ENCODE data around the gene CELF4. TPM values are rescaled to one million over a fixed set of nuclear protein-coding genes. Genes with fewer than 3 reads are reported as not detected.

Gene CELF4
- total RNA-seq, 3 donors from 2014 or later (not counting 1 experiment from before 2014, with no cell fraction given), result not detected

DNA sequence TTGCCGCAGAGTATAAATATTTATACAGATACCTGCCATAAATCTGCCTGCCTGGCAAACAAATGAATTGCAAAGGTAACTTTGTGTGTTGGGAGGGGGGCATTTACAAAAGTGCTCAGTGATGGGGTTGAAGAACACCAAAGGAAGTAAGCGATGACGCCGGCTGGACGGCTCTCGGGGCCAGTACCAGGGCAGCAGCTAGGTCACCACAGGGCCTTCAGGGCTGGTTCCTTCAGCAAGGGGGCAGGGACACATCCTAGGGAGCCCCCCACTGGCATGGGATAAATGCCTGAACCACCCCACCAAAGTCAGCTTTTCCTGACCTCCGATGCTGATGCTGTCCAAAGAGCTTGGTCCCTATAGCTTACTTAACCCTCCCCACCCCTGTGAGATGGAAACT is 190.4 kb downstream of the CELF4 start:
- Mint-ChIP-seq H3K4me3 (no peak overlapping the region), H3K27ac (no peak overlapping the region), H3K4me1 (no peaks in the 10 kb centered on the region), H3K36me3 (no peaks in the 10 kb centered on the region), H3K9me3 (no peaks in the 10 kb centered on the region), H3K27me3 (ENCODE audit: low read depth in 2 of 2) (peaks cover 0 to 4% of the 10 kb centered on the region in 2 donors)
- H3K4me3 ChIP-seq (ENCODE audit: low read length), result no peak overlapping the region
- 82% methylated on average over 7 of the region's 7 CpGs for WGBS (ENCODE audit: insufficient coverage)
- H3K9me3 ChIP-seq (ENCODE audit: control insufficient read depth, insufficient read depth, low read length), result no peaks in the 10 kb centered on the region
- TF ChIP-seq, protein P1, sequence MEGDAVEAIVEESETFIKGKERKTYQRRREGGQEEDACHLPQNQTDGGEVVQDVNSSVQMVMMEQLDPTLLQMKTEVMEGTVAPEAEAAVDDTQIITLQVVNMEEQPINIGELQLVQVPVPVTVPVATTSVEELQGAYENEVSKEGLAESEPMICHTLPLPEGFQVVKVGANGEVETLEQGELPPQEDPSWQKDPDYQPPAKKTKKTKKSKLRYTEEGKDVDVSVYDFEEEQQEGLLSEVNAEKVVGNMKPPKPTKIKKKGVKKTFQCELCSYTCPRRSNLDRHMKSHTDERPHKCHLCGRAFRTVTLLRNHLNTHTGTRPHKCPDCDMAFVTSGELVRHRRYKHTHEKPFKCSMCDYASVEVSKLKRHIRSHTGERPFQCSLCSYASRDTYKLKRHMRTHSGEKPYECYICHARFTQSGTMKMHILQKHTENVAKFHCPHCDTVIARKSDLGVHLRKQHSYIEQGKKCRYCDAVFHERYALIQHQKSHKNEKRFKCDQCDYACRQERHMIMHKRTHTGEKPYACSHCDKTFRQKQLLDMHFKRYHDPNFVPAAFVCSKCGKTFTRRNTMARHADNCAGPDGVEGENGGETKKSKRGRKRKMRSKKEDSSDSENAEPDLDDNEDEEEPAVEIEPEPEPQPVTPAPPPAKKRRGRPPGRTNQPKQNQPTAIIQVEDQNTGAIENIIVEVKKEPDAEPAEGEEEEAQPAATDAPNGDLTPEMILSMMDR (IDR thresholded peaks at IDR 0.05), result no peak
- ATAC-seq, result no peak
- H3K27me3 ChIP-seq (ENCODE audit: control insufficient read depth, insufficient read depth, low read length), result no peaks in the 10 kb centered on the region
- no peak for DNase-seq
- H3K4me1 ChIP-seq (ENCODE audit: control insufficient read depth, insufficient read depth, low read length), result no peaks in the 10 kb centered on the region
- intact Hi-C loops (cut with micrococcal nuclease), result no loop called here
- H3K27ac ChIP-seq (ENCODE audit: low read length), result no peak overlapping the region
- H3K36me3 ChIP-seq (ENCODE audit: control insufficient read depth, insufficient read depth, low read length), result no peaks in the 10 kb centered on the region

DNA sequence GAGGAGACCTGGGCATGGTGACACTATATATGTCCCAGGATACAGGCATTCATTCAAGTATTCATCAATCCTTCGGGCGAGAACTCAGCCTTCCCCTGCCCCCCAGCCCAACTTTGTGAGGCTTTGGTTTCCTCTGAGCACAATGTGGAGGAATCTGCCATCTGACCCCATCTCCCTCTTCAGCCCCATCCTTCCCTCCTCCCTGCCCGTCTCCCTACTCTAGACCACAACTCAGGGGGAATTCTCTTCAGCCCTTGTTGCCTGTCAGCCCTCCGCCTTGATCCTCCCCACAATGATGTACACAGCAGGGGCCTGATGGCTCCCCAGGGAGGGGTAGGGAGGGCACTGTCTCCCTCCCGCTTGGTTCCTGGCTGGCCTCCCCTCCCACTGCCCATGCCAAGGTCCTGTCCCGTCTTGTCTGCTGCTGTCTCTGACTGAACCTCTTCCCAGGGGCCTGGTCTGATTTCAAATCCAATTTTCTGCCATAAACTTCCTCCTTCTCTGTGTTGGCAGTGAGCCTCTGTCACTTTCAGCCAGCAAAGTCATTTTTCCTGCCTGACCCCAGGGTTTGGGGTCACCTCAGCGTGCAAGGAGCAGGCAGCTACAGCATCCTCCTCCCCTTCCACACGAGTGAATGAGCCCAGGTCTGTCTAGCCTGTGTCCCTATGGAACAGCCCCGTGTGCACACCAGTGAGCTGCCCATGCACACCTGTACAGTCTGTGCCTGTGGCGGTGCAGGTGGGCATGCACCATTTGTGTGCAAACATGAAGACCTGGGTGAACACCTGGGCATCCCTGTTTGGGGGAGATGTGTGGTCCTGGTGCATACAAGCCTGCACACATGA is 197.3 kb downstream of the CELF4 start:
- Mint-ChIP-seq H3K27ac (no peak overlapping the region), H3K36me3 (no peaks in the 10 kb centered on the region), H3K4me3 (no peak overlapping the region), H3K9me3 (no peaks in the 10 kb centered on the region), H3K27me3 (ENCODE audit: low read depth in 2 of 2) (peaks cover 4 to 14% of the 10 kb centered on the region in 2 donors), H3K4me1 (no peaks in the 10 kb centered on the region)
- ATAC-seq (no peak), DNase-seq (no peak)
- H3K27ac ChIP-seq (ENCODE audit: low read length), result no peak overlapping the region
- no peaks in the 10 kb centered on the region for H3K27me3 ChIP-seq (ENCODE audit: control insufficient read depth, insufficient read depth, low read length)
- 66% methylated on average over 10 of the region's 10 CpGs for WGBS (ENCODE audit: insufficient coverage)
- H3K4me1 ChIP-seq (ENCODE audit: control insufficient read depth, insufficient read depth, low read length), result no peaks in the 10 kb centered on the region
- intact Hi-C loops (cut with micrococcal nuclease), result no loop called here
- no peaks in the 10 kb centered on the region for H3K9me3 ChIP-seq (ENCODE audit: control insufficient read depth, insufficient read depth, low read length)
- H3K36me3 ChIP-seq (ENCODE audit: control insufficient read depth, insufficient read depth, low read length), result no peaks in the 10 kb centered on the region
- no peak overlapping the region for H3K4me3 ChIP-seq (ENCODE audit: low read length)
- TF ChIP-seq, protein P1 (IDR thresholded peaks at IDR 0.05), result no peak

DNA sequence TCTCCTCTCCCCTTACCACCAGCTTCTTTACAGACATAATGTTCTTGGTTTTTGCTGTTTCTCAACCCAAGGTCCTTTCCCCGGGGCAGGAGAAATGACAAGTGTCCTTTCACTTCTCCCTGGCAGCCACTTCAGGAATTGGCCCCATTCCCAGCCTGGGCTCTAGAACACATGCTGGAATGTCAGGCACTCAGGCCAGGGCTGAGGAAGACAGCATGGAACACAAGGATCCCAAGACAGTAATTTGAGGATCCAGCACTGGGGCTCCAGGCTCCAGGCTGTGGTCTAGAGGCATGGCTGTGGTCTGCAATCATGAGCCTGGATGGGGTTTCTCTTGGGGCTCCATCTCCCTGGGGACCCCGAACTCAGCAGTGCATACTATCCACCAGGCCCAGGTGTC is 201.4 kb downstream of the CELF4 start:
- Mint-ChIP-seq H3K27ac (no peak overlapping the region), H3K9me3 (no peaks in the 10 kb centered on the region), H3K36me3 (no peaks in the 10 kb centered on the region), H3K4me3 (no peak overlapping the region), H3K4me1 (no peaks in the 10 kb centered on the region), H3K27me3 (ENCODE audit: low read depth in 2 of 2) (peaks cover 13 to 24% of the 10 kb centered on the region in 2 donors)
- Histone ChIP-seq H3K4me1 (ENCODE audit: control insufficient read depth, insufficient read depth, low read length) (no peaks in the 10 kb centered on the region), H3K9me3 (ENCODE audit: control insufficient read depth, insufficient read depth, low read length) (no peaks in the 10 kb centered on the region), H3K4me3 (ENCODE audit: low read length) (no peak overlapping the region), H3K27me3 (ENCODE audit: control insufficient read depth, insufficient read depth, low read length) (no peaks in the 10 kb centered on the region), H3K36me3 (ENCODE audit: control insufficient read depth, insufficient read depth, low read length) (no peaks in the 10 kb centered on the region), H3K27ac (ENCODE audit: low read length) (no peak overlapping the region)
- TF ChIP-seq, protein P1 (IDR thresholded peaks at IDR 0.05), result no peak
- intact Hi-C loops (cut with micrococcal nuclease), result no loop called here
- 67% methylated on average over 2 of the region's 2 CpGs for WGBS (ENCODE audit: insufficient coverage)
- no peak for DNase-seq
- no peak for ATAC-seq
